Activated CD4-positive, alpha-beta T cell treated with anti-CD3 and anti-CD28 coated beads, Interleukin-2, amount 10 ng/mL, durations not matched to agents 7 days and 5 days (primary cell): ENCODE data around the gene MMP25. TPM values are rescaled to one million over a fixed set of nuclear protein-coding genes. Genes with fewer than 3 reads are reported as not detected.
"Not testable (repeated sequence)": the region's sequence is repeated elsewhere in the genome, so short reads cannot be mapped to it uniquely, and the experiment has no call there.

Experiments used
- CTCF ChIA-PET: fragments of 350-600 bp; sonication (Branson Sonifier 250); formaldehyde crosslinking; loops from one replicate; lab custom pipeline; 2021; ENCODE audit warnings: antibody characterized with exemption; lab: Charles Lee
- POLR2A ChIA-PET: fragments of 350-600 bp; sonication (Branson Sonifier 250); formaldehyde crosslinking; loops from one replicate; lab custom pipeline; 2021; ENCODE audit warnings: antibody characterized with exemption; lab: Charles Lee
- DNase-seq: peaks from one replicate; pipeline ENCODE4 v3.0.0-alpha.2; 2020
- H3K27ac Mint-ChIP-seq: one replicate; pipeline ENCODE4 v1.8.0; 2021; ENCODE audit warnings: mild to moderate bottlenecking, moderate library complexity, mixed read lengths
- H3K27me3 Mint-ChIP-seq: one replicate; pipeline ENCODE4 v1.8.0; 2021; ENCODE audit warnings: mixed read lengths
- H3K36me3 Mint-ChIP-seq: one replicate; pipeline ENCODE4 v1.8.0; 2021; ENCODE audit warnings: low read depth, mixed read lengths
- H3K4me1 Mint-ChIP-seq: one replicate; pipeline ENCODE4 v1.8.0; 2021; ENCODE audit warnings: mixed read lengths
- H3K4me3 Mint-ChIP-seq: one replicate; pipeline ENCODE4 v1.8.0; 2021; ENCODE audit warnings: mild to moderate bottlenecking, moderate library complexity, mixed read lengths
- H3K9me3 Mint-ChIP-seq: one replicate; pipeline ENCODE4 v1.8.0; 2021; ENCODE audit warnings: mixed read lengths
- total RNA-seq, 2 experiments: library from RNA; stranded (reverse); gene quantifications; one replicate each; pipeline ENCODE4 v1.2.3, GENCODE V29; 2021

The MMP25 gene
- total RNA-seq, 2 experiments from 2014 or later = 18.1 to 19.8 TPM

DNA sequence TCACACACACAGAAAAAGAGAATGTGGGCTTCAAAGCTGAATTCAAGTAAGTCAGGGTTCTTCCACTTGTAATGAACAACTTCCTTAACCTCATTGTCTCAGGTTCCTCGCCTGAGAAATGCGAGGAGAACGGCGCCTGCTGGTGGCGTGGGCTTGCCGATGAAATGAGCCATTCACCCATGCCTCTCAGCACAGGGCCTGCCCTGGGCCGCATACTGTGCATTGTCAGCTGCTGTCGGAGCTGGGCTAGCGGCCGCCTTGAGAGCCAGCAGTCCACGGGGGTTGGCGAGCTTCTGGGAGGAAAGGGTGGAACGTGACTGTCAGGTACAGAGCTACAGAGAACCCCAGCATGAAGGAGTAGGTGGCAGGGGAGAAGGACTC lies 7.0 kb downstream of the MMP25 start:
- H3K4me1 Mint-ChIP-seq = peaks cover 75% of the 10 kb centered on the region
- H3K27ac Mint-ChIP-seq, CTCF ChIA-PET, H3K4me3 Mint-ChIP-seq, POLR2A ChIA-PET, DNase-seq, H3K27me3 Mint-ChIP-seq, H3K9me3 Mint-ChIP-seq: not testable (repeated sequence)
- H3K36me3 Mint-ChIP-seq = peaks cover 53% of the 10 kb centered on the region

DNA sequence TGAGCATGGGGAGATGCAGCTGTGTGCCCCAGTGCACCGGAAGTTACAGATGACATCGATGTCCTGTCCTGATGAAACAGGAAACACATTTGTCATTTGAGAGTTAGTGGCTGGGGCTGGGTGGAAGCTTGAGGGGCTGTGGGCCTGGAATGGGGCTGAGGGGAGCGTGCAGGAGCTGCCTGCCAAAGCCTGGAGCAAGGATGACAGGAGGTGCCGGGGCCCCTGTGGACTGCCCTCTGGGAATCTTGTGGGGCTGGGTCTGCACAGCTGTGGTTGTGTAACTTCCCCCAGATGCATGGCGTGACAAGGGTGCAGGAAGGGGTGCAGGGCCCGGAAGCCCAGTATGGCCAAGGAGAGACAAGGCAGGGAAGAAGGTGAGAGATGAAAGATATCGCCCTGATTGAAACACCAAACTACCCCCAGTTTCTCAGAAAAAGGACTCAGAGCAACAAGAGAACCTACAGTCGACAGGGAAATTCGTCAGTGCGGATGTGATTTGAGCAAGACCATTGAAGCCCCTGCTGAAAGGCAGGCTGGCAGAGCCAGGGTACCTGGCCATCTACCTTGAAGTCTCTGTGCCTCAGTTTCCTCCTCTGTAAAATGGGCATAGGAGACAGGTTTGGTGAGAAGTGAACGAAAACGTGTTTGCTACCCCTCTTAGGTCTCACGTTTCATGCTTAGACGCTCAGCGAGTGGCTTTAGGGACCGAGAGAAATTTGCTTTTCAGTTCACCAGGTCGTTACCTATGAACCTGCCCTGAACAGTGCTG lies 8.8 kb downstream of the MMP25 start:
- Mint-ChIP-seq H3K4me1 (peaks cover 71% of the 10 kb centered on the region), H3K27me3 (no peaks in the 10 kb centered on the region), H3K4me3 (peak overlapping the region; percentile 59), H3K36me3 (peaks cover 55% of the 10 kb centered on the region), H3K27ac (peak overlapping the region; percentile 88), H3K9me3 (no peaks in the 10 kb centered on the region)
- POLR2A ChIA-PET = no interaction called here
- CTCF ChIA-PET = interaction anchor here (0.9 to 6.0 kb wide), 6 partner anchors 10 to 74 kb away, joined by 3 to 67 read pairs (median 5); partner anchors contain the start of gene IL32
- peak; percentile 52 for DNase-seq

DNA sequence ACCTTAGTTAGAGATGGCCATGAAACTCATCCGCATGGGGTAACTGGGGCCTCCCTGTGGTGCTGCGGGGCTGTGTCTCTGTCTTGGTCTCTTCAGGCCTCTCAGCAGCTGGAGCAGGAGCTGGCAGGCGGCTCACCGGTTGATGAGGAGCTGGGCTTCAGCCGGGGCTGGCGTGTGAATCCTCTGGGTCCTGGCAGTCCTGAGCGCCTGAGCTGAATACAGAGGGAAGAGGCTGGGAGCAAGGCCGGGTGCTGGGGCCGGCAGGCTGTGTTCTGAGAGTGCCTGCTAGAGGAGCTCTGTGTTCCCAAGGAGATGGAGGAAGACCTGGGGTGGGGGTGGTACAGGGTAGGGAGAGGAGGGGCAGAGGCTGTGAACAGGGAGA lies 9.4 kb downstream of the MMP25 start:
- Mint-ChIP-seq H3K4me1 (peaks cover 72% of the 10 kb centered on the region), H3K4me3 (peak overlapping the region; percentile 59), H3K27ac (peak overlapping the region; percentile 88), H3K36me3 (peaks cover 53% of the 10 kb centered on the region)
- CTCF ChIA-PET = interaction anchor here (1.1 to 6.0 kb wide), 7 partner anchors 10 to 95 kb away, joined by 3 to 67 read pairs (median 5); partner anchors contain the start of gene IL32
- DNase-seq, POLR2A ChIA-PET, H3K27me3 Mint-ChIP-seq, H3K9me3 Mint-ChIP-seq: not testable (repeated sequence)

DNA sequence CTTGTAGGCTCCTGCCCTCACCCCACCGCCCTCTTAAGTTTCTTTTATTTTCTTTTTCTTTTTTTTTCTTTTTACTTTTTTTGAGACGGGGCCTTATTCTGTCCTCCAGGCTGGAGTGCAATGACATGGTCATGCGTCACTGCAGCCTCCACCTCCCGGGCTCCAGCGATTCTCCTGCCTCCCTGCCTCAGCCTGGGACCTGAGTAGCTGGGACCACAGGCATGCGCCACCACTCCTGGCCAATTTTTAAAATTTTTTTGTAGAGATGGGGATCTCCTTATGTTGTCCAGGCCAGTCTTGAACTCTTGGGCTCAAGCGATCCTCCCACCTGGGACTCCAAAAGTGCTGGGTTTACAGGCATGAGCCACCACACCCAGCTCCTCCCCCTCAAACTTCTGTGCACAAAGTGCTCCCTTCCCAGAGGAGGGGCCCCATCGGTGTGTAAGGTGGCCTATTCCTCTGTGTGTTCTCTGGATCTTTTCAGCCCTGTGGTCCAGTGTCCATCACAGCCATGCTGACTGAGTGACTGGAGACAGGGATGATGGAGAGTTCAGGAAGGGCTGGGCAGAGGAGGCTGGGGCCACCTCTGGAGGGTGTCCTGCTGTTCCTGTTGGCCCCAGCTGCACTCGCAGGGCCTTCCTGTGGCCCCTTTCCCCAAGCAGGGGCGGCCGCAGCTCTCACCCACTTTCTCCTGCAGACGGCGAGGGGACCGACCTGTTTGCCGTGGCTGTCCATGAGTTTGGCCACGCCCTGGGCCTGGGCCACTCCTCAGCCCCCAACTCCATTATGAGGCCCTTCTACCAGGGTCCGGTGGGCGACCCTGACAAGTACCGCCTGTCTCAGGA lies 10.2 kb downstream of the MMP25 start:
- H3K36me3 Mint-ChIP-seq = peaks cover 45% of the 10 kb centered on the region
- peaks cover 64% of the 10 kb centered on the region for H3K4me1 Mint-ChIP-seq
- POLR2A ChIA-PET = no interaction called here
- peak overlapping the region; percentile 88 for H3K27ac Mint-ChIP-seq
- peak overlapping the region; percentile 93 for H3K4me3 Mint-ChIP-seq
- no peaks in the 10 kb centered on the region for H3K9me3 Mint-ChIP-seq
- DNase-seq = no peak
- no peaks in the 10 kb centered on the region for H3K27me3 Mint-ChIP-seq
- CTCF ChIA-PET = interaction anchor here (1.1 to 6.0 kb wide), 7 partner anchors 9 to 94 kb away, joined by 3 to 67 read pairs (median 5); partner anchors contain the start of gene IL32

DNA sequence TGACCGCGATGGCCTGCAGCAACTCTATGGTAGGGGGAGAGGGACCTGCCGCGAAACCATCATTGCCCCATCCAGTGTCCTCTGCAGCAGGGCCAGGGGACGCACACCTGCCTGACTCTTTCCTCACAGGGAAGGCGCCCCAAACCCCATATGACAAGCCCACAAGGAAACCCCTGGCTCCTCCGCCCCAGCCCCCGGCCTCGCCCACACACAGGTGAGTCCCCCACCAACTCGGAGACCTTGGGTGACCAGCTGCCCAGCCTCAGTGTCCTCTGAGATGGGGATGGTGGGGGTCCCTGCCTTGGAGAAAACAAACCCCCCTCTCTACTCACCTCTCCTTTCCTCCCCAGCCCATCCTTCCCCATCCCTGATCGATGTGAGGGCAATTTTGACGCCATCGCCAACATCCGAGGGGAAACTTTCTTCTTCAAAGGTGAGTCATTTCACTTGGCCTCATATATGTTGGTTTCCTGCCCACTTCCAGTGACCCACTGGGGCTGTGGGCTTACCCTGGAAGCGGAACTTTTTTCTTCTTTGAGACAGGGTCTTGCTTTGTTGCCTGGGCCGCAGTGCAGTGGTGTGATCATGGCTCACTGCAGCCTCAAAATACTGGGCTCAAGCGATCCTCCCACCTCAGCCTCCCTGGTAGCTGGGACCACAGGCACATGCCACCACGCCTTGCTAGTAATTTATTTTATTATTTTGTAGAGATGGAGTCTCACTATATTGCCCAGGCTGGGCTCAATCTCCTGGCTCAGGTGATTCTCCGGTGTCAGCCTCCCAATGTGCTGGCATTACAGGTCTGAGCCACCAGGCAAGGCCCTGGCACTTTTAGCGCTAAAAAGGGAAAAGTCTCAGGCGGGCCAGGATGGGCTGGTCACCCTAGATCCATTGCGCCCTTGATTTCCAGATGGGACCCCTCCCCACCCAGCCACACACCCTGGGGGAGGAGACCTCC lies 11.1 kb downstream of the MMP25 start:
- peak overlapping the region; percentile 88 for H3K27ac Mint-ChIP-seq
- H3K36me3 Mint-ChIP-seq = peaks cover 38% of the 10 kb centered on the region
- peak overlapping the region; percentile 93 for H3K4me3 Mint-ChIP-seq
- H3K9me3 Mint-ChIP-seq = no peaks in the 10 kb centered on the region
- H3K4me1 Mint-ChIP-seq = peaks cover 64% of the 10 kb centered on the region
- no peak for DNase-seq
- POLR2A ChIA-PET = no interaction called here
- CTCF ChIA-PET = interaction anchor here (0.8 to 11.0 kb wide), 15 partner anchors 8 to 101 kb away, joined by 3 to 72 read pairs (median 11); partner anchors contain the start of genes HCFC1R1, THOC6 and ZSCAN10
- no peaks in the 10 kb centered on the region for H3K27me3 Mint-ChIP-seq

DNA sequence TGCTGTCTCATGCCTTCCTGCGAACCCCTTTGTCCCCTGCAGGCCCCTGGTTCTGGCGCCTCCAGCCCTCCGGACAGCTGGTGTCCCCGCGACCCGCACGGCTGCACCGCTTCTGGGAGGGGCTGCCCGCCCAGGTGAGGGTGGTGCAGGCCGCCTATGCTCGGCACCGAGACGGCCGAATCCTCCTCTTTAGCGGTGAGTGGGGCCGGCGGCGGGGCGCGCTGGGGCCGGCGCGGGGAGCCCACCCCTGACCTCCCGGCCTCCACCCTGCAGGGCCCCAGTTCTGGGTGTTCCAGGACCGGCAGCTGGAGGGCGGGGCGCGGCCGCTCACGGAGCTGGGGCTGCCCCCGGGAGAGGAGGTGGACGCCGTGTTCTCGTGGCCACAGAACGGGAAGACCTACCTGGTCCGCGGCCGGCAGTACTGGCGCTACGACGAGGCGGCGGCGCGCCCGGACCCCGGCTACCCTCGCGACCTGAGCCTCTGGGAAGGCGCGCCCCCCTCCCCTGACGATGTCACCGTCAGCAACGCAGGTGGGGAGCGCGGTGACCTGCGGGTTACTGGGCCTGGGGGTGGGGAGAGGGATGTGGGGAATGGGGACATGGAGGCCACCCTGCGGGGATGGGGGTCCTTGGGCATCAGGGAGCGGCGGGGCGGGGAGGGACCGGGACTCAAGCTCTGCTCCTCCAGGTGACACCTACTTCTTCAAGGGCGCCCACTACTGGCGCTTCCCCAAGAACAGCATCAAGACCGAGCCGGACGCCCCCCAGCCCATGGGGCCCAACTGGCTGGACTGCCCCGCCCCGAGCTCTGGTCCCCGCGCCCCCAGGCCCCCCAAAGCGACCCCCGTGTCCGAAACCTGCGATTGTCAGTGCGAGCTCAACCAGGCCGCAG lies 12.0 kb downstream of the MMP25 start:
- Mint-ChIP-seq H3K27ac (peak overlapping the region; percentile 91), H3K4me3 (peak overlapping the region; percentile 93), H3K4me1 (peaks cover 72% of the 10 kb centered on the region), H3K9me3 (no peaks in the 10 kb centered on the region), H3K36me3 (peaks cover 37% of the 10 kb centered on the region), H3K27me3 (no peaks in the 10 kb centered on the region)
- peak; percentile 64 for DNase-seq
- ChIA-PET POLR2A (interaction anchor here (2.3 kb wide), 1 partner anchor 71 kb away, joined by 11 read pairs; no protein-coding TSS in a partner anchor), CTCF (interaction anchor here (0.6 to 11.0 kb wide), 30 partner anchors 9 to 217 kb away, joined by 3 to 72 read pairs (median 6); partner anchors contain the start of genes HCFC1R1, THOC6, ZNF205 and ZNF213)

DNA sequence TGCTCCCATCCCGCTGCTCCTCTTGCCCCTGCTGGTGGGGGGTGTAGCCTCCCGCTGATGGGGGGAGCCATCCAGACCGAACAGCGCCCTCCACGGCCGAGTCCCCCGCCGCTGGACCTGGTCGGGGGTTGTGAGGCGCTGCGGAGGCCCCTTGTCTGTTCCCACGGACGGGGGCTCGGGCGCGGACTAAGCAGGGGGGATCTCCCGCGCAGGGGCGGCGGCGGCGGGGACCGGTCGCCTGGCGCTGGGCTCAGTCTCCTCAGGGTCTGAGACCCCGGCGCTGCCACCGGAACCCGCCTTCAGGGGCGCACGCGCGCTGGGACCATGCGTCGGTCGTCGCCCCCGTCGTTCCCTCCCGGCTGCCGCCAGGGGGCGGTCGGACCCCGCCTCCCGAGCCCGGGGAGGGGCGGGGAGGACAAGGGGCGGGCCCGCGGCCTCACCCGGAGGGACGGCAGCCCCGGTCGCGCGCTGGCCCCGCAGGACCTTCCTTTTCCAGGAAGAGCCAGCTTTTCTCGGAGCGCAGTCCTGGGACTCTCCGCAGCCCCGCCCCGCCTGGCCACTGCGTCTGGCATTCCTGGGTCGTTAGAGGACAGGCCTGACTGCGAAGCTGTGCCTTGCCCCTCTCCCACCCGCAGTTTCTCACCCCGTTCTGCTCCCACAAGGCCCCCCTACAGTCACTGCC lies 12.8 kb downstream of the MMP25 start:
- POLR2A ChIA-PET = interaction anchor here (0.6 to 2.3 kb wide), 2 partner anchors 37 to 70 kb away, joined by 5 to 11 read pairs; no protein-coding TSS in a partner anchor
- DNase-seq = peak; percentile 86
- Mint-ChIP-seq H3K27ac (peak overlapping the region; percentile 91), H3K36me3 (peaks cover 30% of the 10 kb centered on the region), H3K27me3 (no peaks in the 10 kb centered on the region), H3K4me3 (peak overlapping the region; percentile 93), H3K4me1 (peaks cover 72% of the 10 kb centered on the region), H3K9me3 (no peaks in the 10 kb centered on the region)
- CTCF ChIA-PET = interaction anchor here (0.6 to 11.0 kb wide), 33 partner anchors 10 to 216 kb away, joined by 3 to 72 read pairs (median 6); partner anchors contain the start of genes HCFC1R1, THOC6, ZNF205 and ZNF213

DNA sequence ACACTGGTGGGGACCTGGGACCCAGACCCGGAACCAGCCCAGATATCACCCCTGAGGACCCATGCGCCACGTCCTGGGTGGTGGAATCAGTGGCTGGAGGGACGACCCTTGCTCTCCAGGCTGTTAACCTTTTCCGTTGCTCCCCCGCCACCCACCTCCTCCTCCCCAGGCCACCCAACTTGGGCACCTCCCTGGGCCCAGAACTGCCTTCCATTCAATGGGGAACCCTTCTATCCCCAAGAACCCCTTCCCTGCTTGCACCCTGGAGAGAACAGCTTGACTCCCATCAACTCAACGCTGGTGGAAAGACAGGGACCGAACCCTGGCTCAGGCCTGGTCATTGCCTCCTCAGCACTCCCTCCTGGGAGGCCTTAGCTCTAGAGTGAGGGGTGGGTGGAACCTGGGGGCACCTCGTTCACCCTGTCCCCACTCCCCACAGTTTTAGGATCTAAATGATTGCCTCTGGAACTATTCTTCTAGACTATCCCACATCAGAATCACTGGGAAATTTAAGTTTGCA lies 13.4 kb downstream of the MMP25 start:
- Mint-ChIP-seq H3K36me3 (peaks cover 27% of the 10 kb centered on the region), H3K9me3 (no peaks in the 10 kb centered on the region), H3K4me1 (peaks cover 73% of the 10 kb centered on the region), H3K27ac (peak overlapping the region; percentile 85), H3K27me3 (no peaks in the 10 kb centered on the region), H3K4me3 (peak overlapping the region; percentile 93)
- no peak for DNase-seq
- ChIA-PET CTCF (interaction anchor here (0.7 to 11.0 kb wide), 16 partner anchors 9 to 112 kb away, joined by 3 to 72 read pairs (median 8); partner anchors contain the start of gene ZSCAN10), POLR2A (interaction anchor here (0.6 to 2.3 kb wide), 2 partner anchors 70 to 144 kb away, joined by 5 to 11 read pairs; no protein-coding TSS in a partner anchor)

DNA sequence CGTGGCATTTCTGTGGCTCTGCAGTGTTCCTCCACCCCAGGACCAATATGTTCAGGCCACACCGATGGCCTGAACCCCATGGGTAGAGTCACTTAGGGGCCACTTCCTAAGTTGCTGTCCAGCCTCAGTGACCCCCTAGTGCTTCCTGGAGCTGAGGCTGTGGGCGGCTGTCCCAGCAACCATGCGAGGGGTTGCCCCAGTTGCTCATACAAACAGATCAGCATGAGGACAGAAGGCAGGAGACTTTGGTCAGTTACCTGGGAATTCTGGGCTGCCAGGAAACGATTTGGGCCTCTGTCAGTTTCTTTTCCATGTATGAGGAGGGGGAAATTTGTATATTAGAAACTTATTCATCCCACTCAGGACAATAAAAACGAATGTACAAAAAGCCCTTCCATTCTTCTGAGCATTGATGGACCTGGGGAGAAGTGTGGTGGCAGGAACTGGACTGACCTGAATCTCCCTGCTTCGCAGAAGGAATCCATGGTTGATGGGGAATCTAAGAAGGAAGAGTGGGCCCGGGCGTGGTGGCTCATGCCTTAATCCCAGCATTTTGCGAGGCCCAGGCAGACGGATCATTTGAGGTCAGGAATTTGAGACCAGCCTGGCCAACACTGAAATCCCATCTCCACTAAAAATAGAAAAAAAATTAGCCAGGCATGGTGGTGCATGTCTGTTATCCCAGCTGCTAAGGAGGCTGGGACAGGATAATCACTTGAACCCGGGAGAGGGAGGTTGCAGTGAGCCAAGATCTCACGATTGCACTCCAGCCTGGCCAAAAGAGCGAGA lies 14.2 kb downstream of the MMP25 start:
- no peak for DNase-seq

More for the DNA sequence above, 14.2 kb downstream of the MMP25 start:
- H3K27ac Mint-ChIP-seq = peak overlapping the region; percentile 85
- H3K9me3 Mint-ChIP-seq = no peaks in the 10 kb centered on the region
- H3K36me3 Mint-ChIP-seq = peaks cover 22% of the 10 kb centered on the region
- CTCF ChIA-PET = interaction anchor here (1.3 to 11.0 kb wide), 9 partner anchors 8 to 102 kb away, joined by 5 to 72 read pairs (median 16); partner anchors contain the start of gene ZSCAN10
- POLR2A ChIA-PET = interaction anchor here (0.6 to 2.3 kb wide), 2 partner anchors 69 to 145 kb away, joined by 5 to 11 read pairs; no protein-coding TSS in a partner anchor
- peaks cover 71% of the 10 kb centered on the region for H3K4me1 Mint-ChIP-seq
- peak overlapping the region; percentile 93 for H3K4me3 Mint-ChIP-seq
- H3K27me3 Mint-ChIP-seq = no peaks in the 10 kb centered on the region
